OCI-LY7 (cell line): ENCODE measurements around the gene MUC5B. TPM values are rescaled to one million over a fixed set of nuclear protein-coding genes. Genes with fewer than 3 reads are reported as not detected.

Source experiments
- BruUV-seq: library from RNA; stranded (reverse); fragments of 400-500 nt; replicated peaks from 2 replicates; lab custom pipeline; 2021; lab: Mats Ljungman, UMichigan
- CTCF ChIA-PET: fragments of 300-600 bp; sonication (Branson Sonifier 250); formaldehyde crosslinking; loops from one replicate; lab custom pipeline; 2022; ENCODE audit warnings: antibody characterized with exemption; ENCODE audit not compliant: unreplicated experiment; lab: Charles Lee
- POLR2A ChIA-PET: fragments of 300-600 bp; sonication (Branson Sonifier 250); formaldehyde crosslinking; loops from one replicate; lab custom pipeline; 2022; ENCODE audit warnings: antibody characterized with exemption; lab: Charles Lee
- DNase-seq: peaks from one replicate; pipeline ENCODE4 v3.0.0-alpha.2; 2015; ENCODE audit warnings: low spot score
- H2AFZ ChIP-seq: fragments of 200-600 bp; sonication (generic), shearing (Covaris generic); 2 replicates; pipeline ENCODE4 v1.6.1; 2014; ENCODE audit warnings: mild to moderate bottlenecking, antibody characterized with exemption, low read length, moderate library complexity
- H3K27ac ChIP-seq: fragments of 200-600 bp; sonication (generic); 2 replicates; pipeline ENCODE4 v1.5.1; 2014; ENCODE audit warnings: mixed run types, low read depth, mild to moderate bottlenecking, moderate library complexity, low read length, inconsistent platforms; ENCODE audit not compliant: poor library complexity, severe bottlenecking
- H3K36me3 ChIP-seq: fragments of 200-600 bp; sonication (generic); 2 replicates; pipeline ENCODE4 v1.6.1; 2014; ENCODE audit warnings: mild to moderate bottlenecking, antibody characterized with exemption, low read length, moderate library complexity, mixed read lengths; ENCODE audit not compliant: insufficient read depth
- H3K4me1 ChIP-seq: fragments of 200-600 bp; sonication (generic); 2 replicates; pipeline ENCODE4 v1.5.1; 2014; ENCODE audit warnings: mild to moderate bottlenecking, low read length; ENCODE audit not compliant: insufficient read depth, poor library complexity, severe bottlenecking
- H3K4me2 ChIP-seq: fragments of 200-600 bp; sonication (generic); 2 replicates; pipeline ENCODE4 v1.6.1; 2014; ENCODE audit warnings: mild to moderate bottlenecking, low read length
- H3K4me3 ChIP-seq: fragments of 200-600 bp; sonication (generic); 2 replicates; pipeline ENCODE4 v1.5.1; 2014; ENCODE audit warnings: mild to moderate bottlenecking, low read depth, low read length; ENCODE audit not compliant: poor library complexity, severe bottlenecking
- H3K79me2 ChIP-seq: fragments of 200-600 bp; sonication (generic); 2 replicates; pipeline ENCODE4 v1.6.1; 2016; ENCODE audit warnings: low read depth, mild to moderate bottlenecking, low read length, moderate library complexity, mixed read lengths; ENCODE audit not compliant: insufficient read depth
- H3K9me2 ChIP-seq: fragments of 200-600 bp; sonication (generic); 2 replicates; pipeline ENCODE4 v1.6.1; 2016; ENCODE audit warnings: mild to moderate bottlenecking, low read length, mixed read lengths; ENCODE audit not compliant: insufficient read depth
- H3K9me3 ChIP-seq: fragments of 200-600 bp; sonication (generic); 2 replicates; pipeline ENCODE4 v1.6.1; 2014; ENCODE audit warnings: mild to moderate bottlenecking, mixed run types, low read length, mixed read lengths
- H4K20me1 ChIP-seq: fragments of 200-600 bp; sonication (generic); 2 replicates; pipeline ENCODE4 v1.6.1; 2014; ENCODE audit warnings: mild to moderate bottlenecking, antibody characterized with exemption, low read length, moderate library complexity, mixed read lengths; ENCODE audit not compliant: insufficient read depth
- EZH2phosphoT487 ChIP-seq: fragments of 200-600 bp; sonication (generic); IDR thresholded peaks from 2 replicates; pipeline ENCODE4 v1.6.1; 2018; ENCODE audit warnings: low read depth, borderline replicate concordance, mild to moderate bottlenecking, mixed run types, antibody characterized with exemption, low read length, moderate library complexity, mixed read lengths
- intact Hi-C: fragments of 100-400 bp; cut with micrococcal nuclease; formaldehyde crosslinking; loops from one replicate; pipeline ENCODE4 v1.10.0; 2022; ENCODE audit not compliant: unreplicated experiment
- total RNA-seq, 2 experiments: library from RNA; depleted of rRNA in 1 of 2; stranded (reverse); fragments of >200 nt in 1 of 2; shearing (Covaris generic) in 1 of 2; gene quantifications; 2 replicates each; pipeline ENCODE4 v1.2.3, GENCODE V29; 2014 to 2022
- TF ChIP-seq, protein P1 (sequence below): fragments of 200-600 bp; sonication (generic); conservative IDR thresholded peaks from 2 replicates; pipeline ENCODE4 v1.5.1; 2014; ENCODE audit warnings: mild to moderate bottlenecking, antibody characterized with exemption, low read length, moderate library complexity, mixed read lengths

The MUC5B gene
- total RNA-seq, 2 experiments from 2014 or later: under 0.01 TPM; not detected in 1

DNA sequence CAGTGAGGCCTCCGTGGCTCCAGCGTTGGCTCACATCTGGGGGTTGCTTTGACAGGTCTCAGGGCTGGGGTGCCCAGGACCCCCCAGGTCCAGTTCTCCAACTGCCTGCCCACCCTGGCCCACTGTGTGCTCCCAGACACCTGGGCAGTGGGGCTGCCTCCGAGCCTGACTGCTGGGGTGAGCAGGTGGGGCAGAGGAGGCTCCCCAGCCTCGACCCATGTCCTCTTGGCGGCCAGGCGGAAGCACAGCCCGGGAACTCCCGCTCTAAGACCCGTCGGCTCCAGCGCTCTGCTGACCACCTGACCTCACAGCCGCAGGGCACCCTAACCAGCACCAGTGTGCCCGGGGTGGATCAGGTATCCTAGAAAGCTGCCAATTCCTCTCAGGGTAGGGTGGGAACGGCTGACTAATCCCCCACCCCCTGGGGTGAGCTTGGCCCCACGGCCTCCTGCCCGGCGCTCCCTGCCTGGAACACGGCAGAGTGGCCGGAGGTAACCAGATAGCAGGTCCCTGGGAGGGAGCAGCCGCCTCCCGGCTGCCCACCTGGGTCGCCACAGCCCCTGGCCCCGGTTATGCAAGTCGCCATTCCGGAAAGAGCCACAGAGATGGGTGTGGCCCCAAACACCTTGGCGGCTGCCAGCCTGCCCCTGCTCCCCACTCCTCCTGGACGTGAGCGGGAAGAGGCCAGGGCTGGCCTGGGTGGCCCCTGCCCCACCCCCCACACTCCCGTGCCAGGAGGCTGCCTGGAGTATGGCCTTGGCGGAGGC lies 19.2 kb upstream of the MUC5B start:
- no TSS peak for BruUV-seq
- Histone ChIP-seq H3K4me3 (no peak overlapping the region), H2AFZ (no peak overlapping the region), H3K9me2 (no peaks in the 10 kb centered on the region), H3K27ac (no peak overlapping the region), H3K4me2 (no peak overlapping the region), H3K9me3 (no peaks in the 10 kb centered on the region), H4K20me1 (no peaks in the 10 kb centered on the region), H3K36me3 (no peaks in the 10 kb centered on the region), H3K4me1 (no peaks in the 10 kb centered on the region), H3K79me2 (no peaks in the 10 kb centered on the region)
- no peak for DNase-seq
- TF ChIP-seq, protein P1, sequence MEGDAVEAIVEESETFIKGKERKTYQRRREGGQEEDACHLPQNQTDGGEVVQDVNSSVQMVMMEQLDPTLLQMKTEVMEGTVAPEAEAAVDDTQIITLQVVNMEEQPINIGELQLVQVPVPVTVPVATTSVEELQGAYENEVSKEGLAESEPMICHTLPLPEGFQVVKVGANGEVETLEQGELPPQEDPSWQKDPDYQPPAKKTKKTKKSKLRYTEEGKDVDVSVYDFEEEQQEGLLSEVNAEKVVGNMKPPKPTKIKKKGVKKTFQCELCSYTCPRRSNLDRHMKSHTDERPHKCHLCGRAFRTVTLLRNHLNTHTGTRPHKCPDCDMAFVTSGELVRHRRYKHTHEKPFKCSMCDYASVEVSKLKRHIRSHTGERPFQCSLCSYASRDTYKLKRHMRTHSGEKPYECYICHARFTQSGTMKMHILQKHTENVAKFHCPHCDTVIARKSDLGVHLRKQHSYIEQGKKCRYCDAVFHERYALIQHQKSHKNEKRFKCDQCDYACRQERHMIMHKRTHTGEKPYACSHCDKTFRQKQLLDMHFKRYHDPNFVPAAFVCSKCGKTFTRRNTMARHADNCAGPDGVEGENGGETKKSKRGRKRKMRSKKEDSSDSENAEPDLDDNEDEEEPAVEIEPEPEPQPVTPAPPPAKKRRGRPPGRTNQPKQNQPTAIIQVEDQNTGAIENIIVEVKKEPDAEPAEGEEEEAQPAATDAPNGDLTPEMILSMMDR: no peak
- no peak for TF ChIP-seq EZH2phosphoT487
- ChIA-PET POLR2A (no interaction called here), CTCF (no interaction called here)
- intact Hi-C loops: loop anchor here (10.0 kb wide), 1 partner anchor 371 kb away; the partner anchor contains the start of gene DUSP8

DNA sequence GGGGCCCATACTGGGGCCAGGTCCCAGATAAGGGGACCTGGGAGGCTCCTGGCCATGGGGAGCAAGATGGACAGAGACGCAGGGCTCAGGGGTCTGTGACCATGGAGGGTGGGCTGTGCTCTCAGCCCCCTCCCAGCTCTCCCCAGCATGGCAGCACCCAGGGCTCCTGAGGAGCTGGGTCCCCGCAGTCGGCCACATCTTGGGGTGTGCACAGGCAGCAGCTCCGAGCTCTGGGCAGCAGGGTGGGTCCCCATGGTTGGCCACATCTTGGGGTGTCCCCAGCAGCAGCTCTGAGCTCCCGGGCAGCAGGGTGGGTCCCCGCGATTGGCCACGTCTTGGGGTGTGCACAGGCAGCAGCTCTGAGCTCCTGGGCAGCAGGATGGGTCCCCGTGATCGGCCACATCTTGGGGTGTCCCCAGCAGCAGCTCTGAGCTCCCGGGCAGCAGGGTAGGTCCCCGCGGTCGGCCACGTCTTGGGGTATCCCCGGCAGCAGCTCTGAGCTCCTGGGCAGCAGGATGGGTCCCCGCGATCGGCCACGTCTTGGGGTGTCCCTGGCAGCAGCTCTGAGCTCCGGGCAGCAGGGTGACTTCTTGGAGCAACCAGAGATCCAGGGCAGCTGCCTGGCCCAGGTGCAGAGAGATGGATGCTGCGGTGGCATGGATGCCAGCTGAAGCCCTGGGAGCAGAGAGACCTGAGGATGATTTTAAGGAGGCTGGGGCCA lies 18.3 kb upstream of the MUC5B start:
- H3K36me3 ChIP-seq: no peaks in the 10 kb centered on the region
- no peaks in the 10 kb centered on the region for H3K9me3 ChIP-seq
- no peak for DNase-seq
- no peak overlapping the region for H3K27ac ChIP-seq
- H3K4me3 ChIP-seq: no peak overlapping the region
- TF ChIP-seq, protein P1: no peak
- no peak for TF ChIP-seq EZH2phosphoT487
- H3K9me2 ChIP-seq: no peaks in the 10 kb centered on the region
- no peaks in the 10 kb centered on the region for H3K79me2 ChIP-seq
- no peaks in the 10 kb centered on the region for H3K4me1 ChIP-seq
- no peak overlapping the region for H3K4me2 ChIP-seq
- intact Hi-C loops: loop anchor here (10.0 kb wide), 1 partner anchor 370 kb away; the partner anchor contains the start of gene DUSP8
- no TSS peak for BruUV-seq
- H2AFZ ChIP-seq: no peak overlapping the region
- CTCF ChIA-PET: no interaction called here
- H4K20me1 ChIP-seq: no peaks in the 10 kb centered on the region
- POLR2A ChIA-PET: no interaction called here
